Measurements from ENCODE around the gene PLAC8.

The PLAC8 gene

GRCh38 chr4:83040269-83040668 lies 74.3 kb downstream of the PLAC8 start:
- H3K4me3 ChIP-seq (ENCODE audit: low read depth, low read length): no peak overlapping the region
- TF ChIP-seq, protein P1, sequence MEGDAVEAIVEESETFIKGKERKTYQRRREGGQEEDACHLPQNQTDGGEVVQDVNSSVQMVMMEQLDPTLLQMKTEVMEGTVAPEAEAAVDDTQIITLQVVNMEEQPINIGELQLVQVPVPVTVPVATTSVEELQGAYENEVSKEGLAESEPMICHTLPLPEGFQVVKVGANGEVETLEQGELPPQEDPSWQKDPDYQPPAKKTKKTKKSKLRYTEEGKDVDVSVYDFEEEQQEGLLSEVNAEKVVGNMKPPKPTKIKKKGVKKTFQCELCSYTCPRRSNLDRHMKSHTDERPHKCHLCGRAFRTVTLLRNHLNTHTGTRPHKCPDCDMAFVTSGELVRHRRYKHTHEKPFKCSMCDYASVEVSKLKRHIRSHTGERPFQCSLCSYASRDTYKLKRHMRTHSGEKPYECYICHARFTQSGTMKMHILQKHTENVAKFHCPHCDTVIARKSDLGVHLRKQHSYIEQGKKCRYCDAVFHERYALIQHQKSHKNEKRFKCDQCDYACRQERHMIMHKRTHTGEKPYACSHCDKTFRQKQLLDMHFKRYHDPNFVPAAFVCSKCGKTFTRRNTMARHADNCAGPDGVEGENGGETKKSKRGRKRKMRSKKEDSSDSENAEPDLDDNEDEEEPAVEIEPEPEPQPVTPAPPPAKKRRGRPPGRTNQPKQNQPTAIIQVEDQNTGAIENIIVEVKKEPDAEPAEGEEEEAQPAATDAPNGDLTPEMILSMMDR (conservative IDR thresholded peaks at IDR 0.05; ENCODE audit: low read depth, low read length): peak; percentile 19
- DNase-seq (ENCODE audit: low read depth): no peak
